ENCODE results near the gene HHAT.

DNA sequence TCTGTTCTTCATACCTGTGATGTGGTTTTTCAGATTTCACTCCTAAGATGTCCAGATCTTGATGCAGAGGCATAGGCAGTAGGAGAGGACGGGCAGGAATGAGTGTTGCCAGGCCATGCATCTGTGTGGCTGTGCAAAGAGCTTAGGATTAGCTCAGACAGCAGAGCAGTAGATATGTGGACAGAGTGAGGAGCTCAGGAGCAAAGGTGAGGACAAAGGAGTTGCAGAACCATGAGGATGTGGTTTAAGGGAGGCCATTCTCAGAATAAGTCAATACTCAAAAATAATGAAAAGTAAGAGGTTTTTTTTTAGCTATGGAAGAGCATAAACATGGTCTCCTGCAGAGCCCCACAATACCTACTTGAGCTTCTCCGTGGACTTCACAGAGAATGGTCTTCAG is 158.3 kb downstream of the HHAT start:
- no peak for TF ChIP-seq EZH2 (IDR thresholded peaks at IDR 0.05; ENCODE audit: low read length)
- TF ChIP-seq, protein P1, sequence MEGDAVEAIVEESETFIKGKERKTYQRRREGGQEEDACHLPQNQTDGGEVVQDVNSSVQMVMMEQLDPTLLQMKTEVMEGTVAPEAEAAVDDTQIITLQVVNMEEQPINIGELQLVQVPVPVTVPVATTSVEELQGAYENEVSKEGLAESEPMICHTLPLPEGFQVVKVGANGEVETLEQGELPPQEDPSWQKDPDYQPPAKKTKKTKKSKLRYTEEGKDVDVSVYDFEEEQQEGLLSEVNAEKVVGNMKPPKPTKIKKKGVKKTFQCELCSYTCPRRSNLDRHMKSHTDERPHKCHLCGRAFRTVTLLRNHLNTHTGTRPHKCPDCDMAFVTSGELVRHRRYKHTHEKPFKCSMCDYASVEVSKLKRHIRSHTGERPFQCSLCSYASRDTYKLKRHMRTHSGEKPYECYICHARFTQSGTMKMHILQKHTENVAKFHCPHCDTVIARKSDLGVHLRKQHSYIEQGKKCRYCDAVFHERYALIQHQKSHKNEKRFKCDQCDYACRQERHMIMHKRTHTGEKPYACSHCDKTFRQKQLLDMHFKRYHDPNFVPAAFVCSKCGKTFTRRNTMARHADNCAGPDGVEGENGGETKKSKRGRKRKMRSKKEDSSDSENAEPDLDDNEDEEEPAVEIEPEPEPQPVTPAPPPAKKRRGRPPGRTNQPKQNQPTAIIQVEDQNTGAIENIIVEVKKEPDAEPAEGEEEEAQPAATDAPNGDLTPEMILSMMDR (optimal IDR thresholded peaks at IDR 0.05 in 1 of 3, IDR thresholded peaks at IDR 0.05 in 1 of 3, conservative IDR thresholded peaks at IDR 0.05 in 1 of 3; ENCODE audit: extremely low read depth in 1 of 3, insufficient read depth in 2 of 3, low read length in 3 of 3) = no peak
